Esophagus squamous epithelium (tissue), 5 donors: ENCODE data around the gene TRERF1. TPM values are rescaled to one million over a fixed set of nuclear protein-coding genes. Genes with fewer than 3 reads are reported as not detected.
"Not testable (repeated sequence)": the region's sequence is repeated elsewhere in the genome, so short reads cannot be mapped to it uniquely, and the experiment has no call there.

Experiments used
- DNase-seq: peaks from one replicate; lab custom pipeline; 2025; lab: John Stamatoyannopoulos, UW
- H3K27ac ChIP-seq, 4 donors: fragments of 200-600 bp; sonication (generic); one replicate each; pipeline ENCODE4 v1.5.1; 2016 to 2019; ENCODE audit warnings: mild to moderate bottlenecking in 1 of 4
- H3K27me3 ChIP-seq, 4 donors: fragments of 200-600 bp; sonication (generic); 1 replicate in 3 of 4; 2 replicates in 1 of 4; pipeline versions ENCODE4 v1.5.1 to v1.6.0; 2017 to 2021; ENCODE audit warnings: antibody characterized with exemption in 1 of 4
- H3K36me3 ChIP-seq, 3 donors: fragments of 200-600 bp; sonication (generic); one replicate each; pipeline ENCODE4 v1.5.1; 2016 to 2019
- H3K4me1 ChIP-seq, 3 donors: fragments of 200-600 bp; sonication (generic); one replicate each; pipeline ENCODE4 v1.5.1; 2017 to 2019
- H3K4me3 ChIP-seq, 4 donors: fragments of 200-600 bp; sonication (generic); 1 replicate in 3 of 4; 2 replicates in 1 of 4; pipeline ENCODE4 v1.5.1; 2016 to 2019; ENCODE audit warnings: mild to moderate bottlenecking in 2 of 4, moderate library complexity in 1 of 4
- H3K9me3 ChIP-seq, 3 donors: fragments of 200-600 bp; sonication (generic); one replicate each; pipeline ENCODE4 v1.5.1; 2016 to 2019
- POLR2A ChIP-seq, 4 donors: fragments of 450-650 bp; IDR thresholded peaks; one replicate each; pipeline ENCODE4 v1.6.1; 2017; ENCODE audit warnings: antibody characterized with exemption in 4 of 4, mild to moderate bottlenecking in 4 of 4, moderate library complexity in 3 of 4
- WGBS, 2 donors: methylation state at CpG; one replicate each; pipeline ENCODE4 v1.1.5; 2018; 5-methylcytosine and 5-hydroxymethylcytosine counted together
- intact Hi-C: fragments of 100-400 bp; cut with DNase I; formaldehyde crosslinking; loops from one replicate; pipeline ENCODE4 v1.15.0; 2022
- total RNA-seq, 4 donors: library from RNA; depleted of rRNA; stranded (reverse); fragments of >200 nt; gene quantifications; one replicate each; pipeline ENCODE4 v1.1.0, GENCODE V29; 2016
- TF ChIP-seq, protein P1 (sequence below), 6 experiments: fragments of 450-650 bp in 4 of 6; fragments of 200-600 bp in 2 of 6; sonication (generic) in 2 of 6; IDR thresholded peaks; one replicate each; pipeline ENCODE4 v1.5.1; 2016 to 2019; ENCODE audit warnings: antibody characterized with exemption in 6 of 6, mild to moderate bottlenecking in 4 of 6, moderate library complexity in 4 of 6
- donor health status: DM: yes; HTN: yes; CAD: no.

The TRERF1 gene
- total RNA-seq, 4 donors from 2014 or later: 5.5 to 13.8 (median 11.5) TPM

DNA sequence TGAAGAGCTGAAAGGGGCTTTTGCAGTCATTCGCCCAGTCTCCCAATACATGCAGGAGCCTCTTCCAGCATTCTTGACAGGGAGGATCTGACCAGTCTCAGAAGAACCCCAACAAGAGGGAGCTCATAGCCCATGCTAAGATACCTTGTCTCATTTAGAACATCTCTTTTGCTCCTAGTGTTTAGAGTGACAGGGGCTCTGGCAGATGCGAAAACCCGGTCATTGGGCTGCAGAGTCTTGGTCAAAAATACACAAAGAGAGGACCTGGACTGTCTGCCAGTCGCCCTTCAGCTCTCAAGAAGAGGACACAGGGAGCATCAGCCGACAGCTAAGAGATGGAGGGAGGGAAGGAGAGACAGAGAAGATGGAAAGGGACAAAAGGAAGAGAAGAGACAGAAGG lies 257.7 kb downstream of the TRERF1 start:
- DNase-seq: no peak
- H3K27ac ChIP-seq: peak overlapping the region in 1 of 4 donors; percentile 13
- intact Hi-C loops: no loop called here
- peaks cover 4 to 32% (median 15%) of the 10 kb centered on the region in 3 donors for H3K4me1 ChIP-seq
- H3K9me3 ChIP-seq: no peaks in the 10 kb centered on the region
- H3K36me3 ChIP-seq: no peaks in the 10 kb centered on the region
- H3K4me3 ChIP-seq: no peak overlapping the region
- WGBS, 2 donors: 91 to 96% methylated on average over 3 of the region's 5 CpGs
- TF ChIP-seq, protein P1, sequence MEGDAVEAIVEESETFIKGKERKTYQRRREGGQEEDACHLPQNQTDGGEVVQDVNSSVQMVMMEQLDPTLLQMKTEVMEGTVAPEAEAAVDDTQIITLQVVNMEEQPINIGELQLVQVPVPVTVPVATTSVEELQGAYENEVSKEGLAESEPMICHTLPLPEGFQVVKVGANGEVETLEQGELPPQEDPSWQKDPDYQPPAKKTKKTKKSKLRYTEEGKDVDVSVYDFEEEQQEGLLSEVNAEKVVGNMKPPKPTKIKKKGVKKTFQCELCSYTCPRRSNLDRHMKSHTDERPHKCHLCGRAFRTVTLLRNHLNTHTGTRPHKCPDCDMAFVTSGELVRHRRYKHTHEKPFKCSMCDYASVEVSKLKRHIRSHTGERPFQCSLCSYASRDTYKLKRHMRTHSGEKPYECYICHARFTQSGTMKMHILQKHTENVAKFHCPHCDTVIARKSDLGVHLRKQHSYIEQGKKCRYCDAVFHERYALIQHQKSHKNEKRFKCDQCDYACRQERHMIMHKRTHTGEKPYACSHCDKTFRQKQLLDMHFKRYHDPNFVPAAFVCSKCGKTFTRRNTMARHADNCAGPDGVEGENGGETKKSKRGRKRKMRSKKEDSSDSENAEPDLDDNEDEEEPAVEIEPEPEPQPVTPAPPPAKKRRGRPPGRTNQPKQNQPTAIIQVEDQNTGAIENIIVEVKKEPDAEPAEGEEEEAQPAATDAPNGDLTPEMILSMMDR (IDR thresholded peaks at IDR 0.05): no peak
- TF ChIP-seq POLR2A (IDR thresholded peaks at IDR 0.05): no peak
- no peaks in the 10 kb centered on the region for H3K27me3 ChIP-seq

GRCh38 chr6:42193491-42193894 lies 258.2 kb downstream of the TRERF1 start:
- Histone ChIP-seq H3K9me3 (no peaks in the 10 kb centered on the region), H3K27ac (peak overlapping the region in 3 of 4 donors; percentile 13 to 55 (median 42)), H3K4me1 (peaks cover 4 to 32% (median 15%) of the 10 kb centered on the region in 3 donors), H3K36me3 (no peaks in the 10 kb centered on the region), H3K27me3 (no peaks in the 10 kb centered on the region), H3K4me3 (peak overlapping the region in 1 of 4 donors; percentile 1)
- no peak for DNase-seq
- WGBS, 2 donors: 15 to 36% methylated on average over 6 to 8 of the region's 8 CpGs
- TF ChIP-seq POLR2A (IDR thresholded peaks at IDR 0.05): no peak
- TF ChIP-seq, protein P1 (IDR thresholded peaks at IDR 0.05): no peak
- intact Hi-C loops: no loop called here

DNA sequence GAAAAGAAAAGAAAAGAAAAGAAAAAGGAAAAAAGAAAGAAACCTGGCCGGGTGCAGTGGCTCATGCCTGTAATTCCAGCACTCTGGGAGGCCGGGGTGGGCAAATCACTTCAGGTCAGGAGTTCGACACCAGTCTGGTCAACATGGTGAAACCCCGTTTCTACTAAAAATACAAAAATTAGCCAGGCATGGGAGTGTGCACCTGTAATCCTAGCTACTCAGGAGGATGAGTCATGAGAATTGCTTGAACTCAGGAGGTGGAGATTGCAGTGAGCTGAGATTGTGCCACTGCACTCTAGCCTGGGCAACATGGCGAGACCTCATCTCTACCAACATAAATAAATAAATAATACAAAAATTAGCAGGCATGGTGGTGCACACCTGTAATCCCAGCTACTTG lies 259.3 kb downstream of the TRERF1 start:
- H3K36me3 ChIP-seq, intact Hi-C loops, H3K4me3 ChIP-seq, DNase-seq, H3K9me3 ChIP-seq, H3K27ac ChIP-seq, H3K27me3 ChIP-seq: not testable (repeated sequence)
- WGBS, 2 donors: 43 to 60% methylated on average over 5 of the region's 5 CpGs
- peaks cover 4 to 23% (median 9%) of the 10 kb centered on the region in 3 donors for H3K4me1 ChIP-seq

- TF ChIP-seq, protein P1 (IDR thresholded peaks at IDR 0.05): no peak
- TF ChIP-seq POLR2A (IDR thresholded peaks at IDR 0.05): no peak
- Histone ChIP-seq H3K4me3 (no peak overlapping the region), H3K36me3 (no peaks in the 10 kb centered on the region), H3K27me3 (no peaks in the 10 kb centered on the region), H3K9me3 (no peaks in the 10 kb centered on the region), H3K4me1 (peaks cover 4 to 19% (median 9%) of the 10 kb centered on the region in 3 donors), H3K27ac (no peak overlapping the region)
- no peak for DNase-seq
- intact Hi-C loops: no loop called here
- WGBS, 2 donors: 71 to 72% methylated on average over 5 of the region's 5 CpGs
Observed at GRCh38 chr6:42190554-42191183, 261.1 kb downstream of the TRERF1 start.

- Histone ChIP-seq H3K27me3 (no peaks in the 10 kb centered on the region), H3K27ac (no peak overlapping the region), H3K4me1 (peaks cover 2 to 12% (median 5%) of the 10 kb centered on the region in 3 donors), H3K36me3 (no peaks in the 10 kb centered on the region), H3K4me3 (no peak overlapping the region), H3K9me3 (no peaks in the 10 kb centered on the region)
- 10% methylated on average over 1 of the region's 6 CpGs; no CpG with 5 or more reads in 1 of the 2 donors for WGBS, 2 donors
- TF ChIP-seq, protein P1 (IDR thresholded peaks at IDR 0.05): no peak
- TF ChIP-seq POLR2A (IDR thresholded peaks at IDR 0.05): no peak
- intact Hi-C loops: no loop called here
- DNase-seq: no peak
Observed at GRCh38 chr6:42188406-42188805, 263.3 kb downstream of the TRERF1 start.
